WTC11 (cell line): Measurements from ENCODE around the gene C6orf52.

Source experiments
- ATF2 ChIP-seq: sonication (generic); formaldehyde crosslinking; IDR thresholded peaks from 2 replicates; pipeline ENCODE4 v1.8.1; 2022; ENCODE audit warnings: low read depth, missing genetic modification reagents, borderline replicate concordance
- CREB1 ChIP-seq: sonication (generic); formaldehyde crosslinking; IDR thresholded peaks from 2 replicates; pipeline ENCODE4 v1.8.0; 2023; ENCODE audit warnings: mild to moderate bottlenecking, missing genetic modification reagents
- CTCF ChIP-seq: fragments of 200-600 bp; IDR thresholded peaks from 2 replicates; pipeline ENCODE4 v1.8.0; 2022; ENCODE audit warnings: antibody characterized with exemption
- HMGXB4 ChIP-seq: sonication (generic); formaldehyde crosslinking; IDR thresholded peaks from 2 replicates; pipeline ENCODE4 v1.8.1; 2023; ENCODE audit warnings: mild to moderate bottlenecking, moderate library complexity, missing genetic modification reagents
- JUN ChIP-seq: sonication (generic); formaldehyde crosslinking; IDR thresholded peaks from 2 replicates; pipeline ENCODE4 v1.8.0; 2023; ENCODE audit warnings: mild to moderate bottlenecking, missing genetic modification reagents
- NFE2L1 ChIP-seq: sonication (generic); formaldehyde crosslinking; IDR thresholded peaks from 2 replicates; pipeline ENCODE4 v1.8.1; 2023; ENCODE audit warnings: missing genetic modification reagents
- NR1H2 ChIP-seq: sonication (generic); formaldehyde crosslinking; IDR thresholded peaks from 2 replicates; pipeline ENCODE4 v1.9.0; 2021; ENCODE audit warnings: mild to moderate bottlenecking, moderate library complexity, missing genetic modification reagents
- USF2 ChIP-seq: sonication (generic); formaldehyde crosslinking; IDR thresholded peaks from 2 replicates; pipeline ENCODE4 v1.8.1; 2023; ENCODE audit warnings: mild to moderate bottlenecking, missing genetic modification reagents, moderate library complexity
- ZNF281 ChIP-seq: sonication (generic); formaldehyde crosslinking; IDR thresholded peaks from 2 replicates; pipeline ENCODE4 v1.8.0; 2023; ENCODE audit warnings: mild to moderate bottlenecking, missing genetic modification reagents
- ZNF423 ChIP-seq: fragments of 250-450 bp; sonication (Bioruptor Pico); IDR thresholded peaks from 2 replicates; pipeline ENCODE4 v2.1.2; 2022; ENCODE audit warnings: mild to moderate bottlenecking, moderate library complexity

GRCh38 chr6:10713962-10714361 is 19.5 kb upstream of the C6orf52 start:
- TF ChIP-seq CREB1 (CRISPR knock-in tag) (no peak), CTCF (no peak), ZNF423 (CRISPR knock-in tag) (no peak), ATF2 (CRISPR knock-in tag) (no peak), JUN (CRISPR knock-in tag) (no peak), USF2 (CRISPR knock-in tag) (no peak), ZNF281 (no peak), NR1H2 (CRISPR knock-in tag) (no peak), NFE2L1 (CRISPR knock-in tag) (no peak), HMGXB4 (CRISPR knock-in tag) (no peak)
